Choroid plexus epithelial cell (primary cell): Measurements from ENCODE around the gene GARRE1.
"Not testable (repeated sequence)": the region's sequence is repeated elsewhere in the genome, so short reads cannot be mapped to it uniquely, and the experiment has no call there.

Experiments used
- DNase-seq: peaks from one replicate; pipeline ENCODE4 v3.0.0-alpha.2; 2010; ENCODE audit warnings: low read depth
- H3K4me3 ChIP-seq: 2 replicates; pipeline ENCODE4 v1.5.1; 2011; ENCODE audit warnings: low read depth, mild to moderate bottlenecking, control low read depth, low read length, moderate library complexity
- CTCF ChIP-seq: conservative IDR thresholded peaks from 2 replicates; pipeline ENCODE4 v1.5.1; 2011; ENCODE audit warnings: low read depth, mild to moderate bottlenecking, control low read depth, inconsistent platforms, low read length, moderate library complexity

GARRE1 gene

DNA sequence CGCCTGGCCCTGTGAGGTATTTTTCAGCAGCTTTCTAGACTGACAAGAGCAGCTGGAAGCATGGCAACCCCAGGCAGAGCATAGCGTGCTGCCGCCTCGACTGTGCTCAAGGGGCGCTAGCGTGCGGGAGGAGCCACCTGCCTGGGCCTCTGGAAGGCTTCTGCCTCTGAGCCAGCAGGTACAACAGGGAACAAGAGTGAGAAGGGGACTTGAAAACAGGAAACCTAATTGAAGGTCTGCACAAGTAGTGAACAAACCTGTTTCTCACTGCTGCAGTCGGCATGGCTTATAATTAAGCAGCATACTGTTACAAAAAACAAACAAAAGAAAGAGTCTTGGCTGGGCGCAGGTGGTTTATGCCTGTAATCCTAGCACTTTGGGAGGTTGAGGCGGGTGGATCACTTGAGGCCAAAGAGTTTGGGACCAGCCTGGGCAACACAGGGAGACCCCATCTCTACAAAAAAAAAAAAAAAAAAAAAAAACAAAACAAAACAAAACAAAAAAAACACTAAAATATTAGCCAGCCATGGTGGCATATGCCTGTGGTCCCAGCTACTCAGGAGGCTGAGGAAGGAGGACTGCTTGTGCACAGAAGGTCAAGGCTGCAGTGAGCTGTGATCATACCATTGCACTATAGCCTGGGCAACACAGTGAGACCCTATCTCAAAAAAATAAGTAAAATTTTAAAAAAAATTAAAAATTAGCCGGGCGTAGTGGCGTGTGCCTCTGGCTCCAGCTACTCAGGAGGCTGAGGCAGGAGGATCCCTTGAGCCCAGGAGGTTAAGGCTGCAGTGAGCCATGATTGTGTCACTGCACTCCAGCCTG is 12.6 kb upstream of the GARRE1 start:
- peak; percentile 39 for DNase-seq
- no peak overlapping the region for H3K4me3 ChIP-seq
- TF ChIP-seq CTCF, result peak; percentile 56

- peak; percentile 67 for DNase-seq
- H3K4me3 ChIP-seq, result not testable (repeated sequence)
Observed at GRCh38 chr19:34243138-34243875, 11.0 kb upstream of the GARRE1 start.

DNA sequence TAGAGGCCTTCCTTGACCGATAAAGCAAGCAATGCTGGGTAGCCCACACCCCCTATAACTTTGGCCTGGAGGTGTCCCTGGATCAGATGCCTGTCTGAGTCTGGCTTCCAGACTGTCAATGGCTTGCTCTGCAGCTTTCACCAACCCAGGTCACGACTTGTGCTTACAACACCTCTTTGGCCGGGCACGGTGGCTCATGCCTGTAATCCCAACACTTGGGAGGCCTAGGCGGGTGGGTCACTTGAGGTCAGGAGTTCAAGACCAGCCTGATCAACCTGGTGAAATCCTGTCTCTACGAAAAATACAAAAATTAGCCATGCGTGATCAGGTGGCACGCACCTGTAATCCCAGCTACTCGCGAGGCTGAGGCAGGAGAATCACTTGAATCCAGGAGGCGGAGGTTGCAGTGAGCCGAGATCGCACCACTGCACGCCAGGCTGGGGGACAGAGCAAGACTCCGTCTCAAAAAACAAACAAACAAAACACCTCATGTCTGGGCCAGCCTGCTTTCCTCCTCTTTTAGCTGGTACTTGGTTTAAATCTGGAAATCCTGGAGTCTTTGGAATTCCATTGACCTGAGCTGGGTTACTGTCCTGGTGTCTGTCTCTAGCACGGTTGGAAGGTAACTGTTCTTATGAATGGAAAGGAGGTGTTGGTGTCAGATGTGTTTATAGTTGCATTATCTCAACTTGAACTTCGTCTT is 10.3 kb upstream of the GARRE1 start:
- H3K4me3 ChIP-seq, result no peak overlapping the region
- TF ChIP-seq CTCF, result no peak
- no peak for DNase-seq

DNA sequence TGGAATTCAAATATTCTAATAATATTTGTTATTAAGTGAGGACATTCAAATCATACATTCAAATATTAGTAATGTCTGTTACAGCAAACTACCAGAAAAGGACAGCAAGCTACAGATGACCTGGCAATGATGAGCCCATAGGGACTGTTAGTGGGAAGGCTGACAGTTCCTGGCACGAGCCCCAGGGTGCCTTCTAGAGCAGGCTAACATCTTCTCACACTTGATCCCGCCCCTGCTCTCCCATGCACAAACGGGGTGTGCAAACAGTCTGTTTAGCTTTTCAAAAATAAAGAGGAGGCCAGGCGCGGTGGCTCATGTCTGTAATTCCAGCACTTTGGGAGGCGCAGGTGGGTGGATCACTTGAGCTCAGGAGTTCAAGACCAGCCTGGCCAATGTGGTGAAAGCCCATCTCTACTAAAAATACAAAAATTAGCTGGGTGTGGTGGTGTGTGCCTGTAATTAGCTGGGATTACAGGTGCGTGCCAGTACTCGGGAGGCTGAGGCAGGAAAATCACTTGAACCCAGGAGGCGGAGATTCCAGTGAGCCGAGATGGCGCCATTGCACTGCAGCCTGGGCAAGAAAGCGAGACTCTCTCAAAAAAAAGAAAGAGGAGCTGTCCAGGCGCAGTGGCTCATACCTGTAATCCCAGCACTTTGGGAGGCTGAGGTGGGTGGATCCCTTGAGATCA is 9.6 kb upstream of the GARRE1 start:
- no peak overlapping the region for H3K4me3 ChIP-seq
- peak; percentile 29 for TF ChIP-seq CTCF
- DNase-seq, result peak; percentile 54

- DNase-seq, result peak; percentile 79
- H3K4me3 ChIP-seq, result no peak overlapping the region
- TF ChIP-seq CTCF, result no peak
Observed at GRCh38 chr19:34246340-34246739, 8.0 kb upstream of the GARRE1 start.

GRCh38 chr19:34248941-34249340 is 5.4 kb upstream of the GARRE1 start:
- TF ChIP-seq CTCF, result no peak
- no peak overlapping the region for H3K4me3 ChIP-seq
- no peak for DNase-seq

GRCh38 chr19:34253167-34253566 is 1.2 kb upstream of the GARRE1 start:
- not testable (repeated sequence) for H3K4me3 ChIP-seq, DNase-seq

GRCh38 chr19:34253681-34254045 is 691 bp upstream of the GARRE1 start:
- peak overlapping the region; percentile 85 for H3K4me3 ChIP-seq
- DNase-seq, result not testable (repeated sequence)
